ENCODE measurements around the gene FAM234B.

Gene FAM234B

GRCh38 chr12:13094367-13094766, 50.2 kb downstream of the FAM234B start:
- peak; percentile 61 for DNase-seq

- no peak for DNase-seq
These were observed 51.2 kb downstream of the FAM234B start for GRCh38 chr12:13095266-13095995.

- DNase-seq: peak; percentile 56
These were observed 53.4 kb downstream of the FAM234B start for GRCh38 chr12:13097491-13098011.

GRCh38 chr12:13099066-13099843, 55.1 kb downstream of the FAM234B start:
- peak; percentile 78 for DNase-seq

- DNase-seq: no peak
These were observed 55.8 kb downstream of the FAM234B start for GRCh38 chr12:13099844-13100604.

GRCh38 chr12:13100605-13100881, 56.4 kb downstream of the FAM234B start:
- no peak for DNase-seq

- DNase-seq: peak; percentile 66
These were observed 56.9 kb downstream of the FAM234B start for GRCh38 chr12:13100882-13101769.

- DNase-seq: no peak
These were observed 57.7 kb downstream of the FAM234B start for GRCh38 chr12:13101821-13102375.

- no peak for DNase-seq
These were observed 58.4 kb downstream of the FAM234B start for GRCh38 chr12:13102461-13103195.

GRCh38 chr12:13103391-13104033, 59.3 kb downstream of the FAM234B start, which contains the start of gene GSG1:
Gene GSG1, minus strand, starts transcription at chr12:13103667. Its CDS starts 155 bp downstream, at chr12:13103512.
- DNase-seq: no peak

- DNase-seq: no peak
These were observed 60.2 kb downstream of the FAM234B start for GRCh38 chr12:13104409-13104808.

GRCh38 chr12:13105781-13106180, 61.6 kb downstream of the FAM234B start:
- no peak for DNase-seq

GRCh38 chr12:13106666-13107065, 62.5 kb downstream of the FAM234B start:
- DNase-seq: no peak

- no peak for DNase-seq
These were observed 68.8 kb downstream of the FAM234B start for GRCh38 chr12:13112968-13113367.

- DNase-seq: no peak
These were observed 70.3 kb downstream of the FAM234B start for GRCh38 chr12:13114251-13115052.

GRCh38 chr12:13116259-13116658, 72.1 kb downstream of the FAM234B start:
- no peak for DNase-seq

- no peak for DNase-seq
These were observed 72.8 kb downstream of the FAM234B start for GRCh38 chr12:13117029-13117428.

GRCh38 chr12:13119826-13120225, 75.6 kb downstream of the FAM234B start:
- no peak for DNase-seq

- no peak for DNase-seq
These were observed 76.2 kb downstream of the FAM234B start for GRCh38 chr12:13120413-13120812.

- no peak for DNase-seq
These were observed 77.4 kb downstream of the FAM234B start for GRCh38 chr12:13121568-13121967.
